H1 (cell line): ENCODE measurements around the gene RALGAPA1. TPM values are rescaled to one million over a fixed set of nuclear protein-coding genes. Genes with fewer than 3 reads are reported as not detected.

Experiments
- CTCF ChIA-PET: fragments of 300-600 bp; sonication (Branson Sonifier 250); formaldehyde crosslinking; loops from one replicate; lab custom pipeline; 2021; ENCODE audit not compliant: partially characterized antibody; lab: Charles Lee
- POLR2A ChIA-PET: fragments of 300-600 bp; sonication (Branson Sonifier 250); formaldehyde crosslinking; loops from one replicate; lab custom pipeline; 2021; ENCODE audit warnings: inconsistent platforms; ENCODE audit not compliant: partially characterized antibody; lab: Charles Lee
- DNase-seq, 2 experiments: peaks; one replicate each; pipeline versions ENCODE4 v3.0.0 to v3.0.0-alpha.2; 2010 to 2022; ENCODE audit warnings: low spot score in 2 of 2, low read depth in 1 of 2, mixed read lengths in 1 of 2
- FAIRE-seq: peaks from 2 replicates; lab custom pipeline; 2011; peaks lifted over from hg19 to GRCh38; lab: Jason Lieb, UNC
- H2AFZ ChIP-seq: 2 replicates; pipeline ENCODE4 v1.8.1; 2012; ENCODE audit warnings: low read length, inconsistent platforms
- H2AK5ac ChIP-seq: 2 replicates; pipeline ENCODE4 v1.6.1; 2013; ENCODE audit warnings: low read depth, low read length
- H2BK120ac ChIP-seq: replicated peaks from 2 replicates; pipeline ENCODE3; 2013; ENCODE audit warnings: low read depth, low read length, inconsistent platforms
- H2BK12ac ChIP-seq: 2 replicates; pipeline ENCODE4 v1.6.1; 2013; ENCODE audit warnings: low read depth, low read length
- H2BK15ac ChIP-seq: 2 replicates; pipeline ENCODE4 v1.6.1; 2013; ENCODE audit warnings: low read length
- H2BK20ac ChIP-seq: 2 replicates; pipeline ENCODE4 v1.6.1; 2013; ENCODE audit warnings: low read length
- H2BK5ac ChIP-seq: 2 replicates; pipeline ENCODE4 v1.6.1; 2013; ENCODE audit warnings: low read depth, low read length
- H3K14ac ChIP-seq: 2 replicates; pipeline ENCODE4 v1.6.1; 2013; ENCODE audit warnings: inconsistent platforms; ENCODE audit not compliant: insufficient read length
- H3K18ac ChIP-seq: 2 replicates; pipeline ENCODE4 v1.6.1; 2013; ENCODE audit warnings: low read length; ENCODE audit errors: extremely low read depth
- H3K23ac ChIP-seq: 2 replicates; pipeline ENCODE4 v1.6.1; 2013; ENCODE audit warnings: inconsistent platforms; ENCODE audit not compliant: insufficient read length
- H3K23me2 ChIP-seq: 2 replicates; pipeline ENCODE4 v1.6.1; 2013; ENCODE audit warnings: low read depth, low read length
- H3K27ac ChIP-seq: 2 replicates; pipeline ENCODE4 v1.6.1; 2011; ENCODE audit warnings: low read depth, low read length, inconsistent platforms
- H3K27me3 ChIP-seq, 4 experiments: replicated peaks in 1 of 4; 1 replicate in 1 of 4; 2 replicates in 3 of 4; pipeline versions ENCODE4 v1.6.1 to v1.8.1; 2011 to 2013; ENCODE audit warnings: low read length in 3 of 4, mild to moderate bottlenecking in 3 of 4, inconsistent platforms in 2 of 4, mixed read lengths in 2 of 4, moderate library complexity in 1 of 4; ENCODE audit not compliant: control insufficient read depth in 3 of 4, insufficient read depth in 3 of 4; ENCODE audit errors: extremely low read depth in 1 of 4
- H3K36me3 ChIP-seq, 4 experiments: 2 replicates each; pipeline versions ENCODE4 v1.6.1 to v1.8.1; 2011 to 2013; ENCODE audit warnings: mild to moderate bottlenecking in 4 of 4, low read length in 3 of 4, moderate library complexity in 2 of 4, control low read depth in 1 of 4, inconsistent platforms in 1 of 4; ENCODE audit not compliant: insufficient read depth in 4 of 4, control insufficient read depth in 2 of 4
- H3K4ac ChIP-seq: replicated peaks from 2 replicates; pipeline ENCODE3; 2013; ENCODE audit warnings: low read length, low read depth, mixed read lengths, inconsistent platforms; ENCODE audit not compliant: insufficient read length
- H3K4me1 ChIP-seq, 4 experiments: replicated peaks in 1 of 4; 1 replicate in 1 of 4; 2 replicates in 3 of 4; pipeline versions ENCODE4 v1.6.1 to v1.8.1; 2011 to 2013; ENCODE audit warnings: low read length in 3 of 4, inconsistent platforms in 2 of 4, mixed read lengths in 1 of 4; ENCODE audit not compliant: insufficient read depth in 4 of 4, control insufficient read depth in 3 of 4
- H3K4me2 ChIP-seq, 2 experiments: 2 replicates each; pipeline versions ENCODE4 v1.6.1 to v1.8.1; 2011 to 2013; ENCODE audit warnings: low read depth in 2 of 2, low read length in 2 of 2, control low read depth in 1 of 2, inconsistent platforms in 1 of 2, mild to moderate bottlenecking in 1 of 2; ENCODE audit not compliant: insufficient read depth in 1 of 2
- H3K4me3 ChIP-seq, 4 experiments: fragments of 200-600, 300-600 bp in 1 of 4; sonication (generic), shearing (Covaris generic), sonication (Bioruptor Twin) in 1 of 4; 2 replicates each; pipeline versions ENCODE4 v1.5.1 to v1.8.1; 2011 to 2016; ENCODE audit warnings: low read length in 4 of 4, low read depth in 3 of 4, control low read depth in 2 of 4, inconsistent platforms in 2 of 4, mild to moderate bottlenecking in 2 of 4, mixed read lengths in 1 of 4, moderate library complexity in 1 of 4; ENCODE audit not compliant: insufficient read depth in 2 of 4; ENCODE audit errors: extremely low read depth in 1 of 4
- H3K56ac ChIP-seq: replicated peaks from 2 replicates; pipeline ENCODE3; 2013; ENCODE audit warnings: low read depth, mild to moderate bottlenecking, mixed read lengths, low read length, inconsistent platforms; ENCODE audit not compliant: insufficient read length
- H3K79me1 ChIP-seq: 2 replicates; pipeline ENCODE4 v1.6.1; 2013; ENCODE audit warnings: low read depth, low read length, control low read depth
- H3K79me2 ChIP-seq, 2 experiments: 2 replicates each; pipeline versions ENCODE4 v1.6.1 to v1.8.1; 2012 to 2013; ENCODE audit warnings: low read length in 2 of 2, mild to moderate bottlenecking in 2 of 2, inconsistent platforms in 1 of 2; ENCODE audit not compliant: insufficient read depth in 2 of 2, control insufficient read depth in 1 of 2
- H3K9ac ChIP-seq, 4 experiments: replicated peaks in 1 of 4; 1 replicate in 1 of 4; 2 replicates in 3 of 4; pipeline versions ENCODE4 v1.6.1 to v1.8.1; 2011 to 2013; ENCODE audit warnings: low read depth in 3 of 4, low read length in 3 of 4, control low read depth in 2 of 4, mild to moderate bottlenecking in 2 of 4, moderate library complexity in 2 of 4, inconsistent platforms in 1 of 4; ENCODE audit errors: extremely low read depth in 1 of 4
- H3K9me3 ChIP-seq, 2 experiments: 2 replicates each; pipeline versions ENCODE4 v1.6.1 to v1.8.1; 2012 to 2013; ENCODE audit warnings: mild to moderate bottlenecking in 2 of 2, moderate library complexity in 2 of 2, control low read depth in 1 of 2, inconsistent platforms in 1 of 2, low read depth in 1 of 2, low read length in 1 of 2, mixed read lengths in 1 of 2; ENCODE audit not compliant: insufficient read depth in 2 of 2
- H4K20me1 ChIP-seq, 2 experiments: replicated peaks in 1 of 2; 2 replicates each; pipeline versions ENCODE3 to v1.8.1; 2011 to 2013; ENCODE audit warnings: inconsistent platforms in 2 of 2, low read length in 2 of 2, mild to moderate bottlenecking in 1 of 2; ENCODE audit not compliant: insufficient read depth in 2 of 2, control insufficient read depth in 1 of 2
- H4K5ac ChIP-seq: 2 replicates; pipeline ENCODE4 v1.6.1; 2013; ENCODE audit warnings: low read length, low read depth, mixed read lengths, inconsistent platforms; ENCODE audit not compliant: insufficient read length
- H4K8ac ChIP-seq: 2 replicates; pipeline ENCODE4 v1.8.0; 2013; ENCODE audit warnings: mild to moderate bottlenecking, moderate library complexity, low read length, inconsistent platforms; ENCODE audit not compliant: insufficient read depth; ENCODE audit errors: extremely low read depth
- H4K91ac ChIP-seq: replicated peaks from 2 replicates; pipeline ENCODE3; 2013; ENCODE audit warnings: low read length, mixed read lengths, inconsistent platforms; ENCODE audit not compliant: insufficient read length
- CREB1 ChIP-seq: IDR thresholded peaks from 2 replicates; pipeline ENCODE4 v1.6.1; 2012; ENCODE audit warnings: inconsistent platforms
- MAFK ChIP-seq: IDR thresholded peaks from 2 replicates; pipeline ENCODE4 v1.6.1; 2012; ENCODE audit warnings: low read depth, mild to moderate bottlenecking, improper control_type of control experiment, low read length
- PHF8 ChIP-seq: fragments of 200-600 bp; sonication (generic); conservative IDR thresholded peaks from 2 replicates; pipeline ENCODE4 v1.7.1; 2012; ENCODE audit warnings: low read depth, mild to moderate bottlenecking, inconsistent platforms, low read length, moderate library complexity
- SRF ChIP-seq: IDR thresholded peaks from 2 replicates; pipeline ENCODE4 v1.6.1; 2011; ENCODE audit warnings: mild to moderate bottlenecking, low read depth, low read length, moderate library complexity
- TCF12 ChIP-seq: IDR thresholded peaks from 2 replicates; pipeline ENCODE4 v1.6.1; 2011; ENCODE audit warnings: low read depth, mild to moderate bottlenecking, low read length
- polyA plus RNA-seq, 7 experiments: library from polyadenylated mRNA; depleted of rRNA in 3 of 7; stranded (reverse) in 5 of 7; unstranded in 2 of 7; fragments of >200 nt in 5 of 7; fragments of 200-250 nt in 2 of 7; gene quantifications; 1 replicate in 5 of 7; 2 replicates in 1 of 7; 4 replicates in 1 of 7; pipeline versions ENCODE4 v1.2.1 to v1.2.3, GENCODE V29; 2011 to 2013; ENCODE audit warnings: missing spikeins in 2 of 7, mixed read lengths in 2 of 7
- total RNA-seq: library from RNA; stranded (reverse); fragmentation: NEBNext Ultra II Directional; extraction: Animal tissue kit (Norgen Biotek cat#: 25700); gene quantifications from 2 replicates; pipeline ENCODE4 v1.2.1, GENCODE V29; 2021
- TF ChIP-seq, protein P1 (sequence below): IDR thresholded peaks from 2 replicates; pipeline ENCODE4 v1.6.1; 2011; ENCODE audit warnings: low read length, improper control_type of control experiment

Gene RALGAPA1
- total and polyA plus RNA-seq, 2 of the 8 experiments (the other 6 are each of a cell fraction or from before 2014, with no cell fraction given), result 4.2 to 26.7 TPM

DNA sequence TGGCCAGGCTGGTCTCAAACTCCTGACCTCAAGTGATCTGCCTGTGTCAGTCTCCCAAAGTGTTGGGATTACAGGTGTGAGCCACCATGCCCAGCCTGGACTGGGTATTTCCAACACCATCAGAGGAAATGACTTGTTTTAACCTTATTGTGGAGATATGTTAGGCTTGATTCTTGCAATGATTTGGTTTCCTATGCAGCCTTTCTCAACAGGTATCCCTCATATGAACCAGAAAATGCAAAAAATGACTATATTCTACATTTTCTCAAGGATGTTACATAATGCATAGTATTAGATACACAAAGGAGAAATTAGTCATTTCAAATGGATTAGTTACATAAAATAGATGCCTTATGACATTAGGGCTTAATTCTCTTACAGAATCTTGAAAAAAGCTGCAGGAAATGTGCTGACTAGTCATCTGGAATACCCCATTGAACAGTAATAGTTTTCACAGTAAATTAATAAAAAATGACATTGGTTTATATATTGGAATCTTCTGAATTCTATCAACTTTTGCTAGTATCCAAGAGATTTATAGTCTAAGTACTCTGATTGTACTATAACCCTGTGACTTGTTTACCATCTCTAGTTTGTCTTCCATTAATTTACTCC is 142.6 kb downstream of the RALGAPA1 start:
- no peak for DNase-seq
- no peaks in the 10 kb centered on the region for H3K79me1 ChIP-seq
- H4K5ac ChIP-seq, result no peak overlapping the region
- H2BK15ac ChIP-seq, result no peak overlapping the region
- H3K9me3 ChIP-seq, result no peaks in the 10 kb centered on the region
- H2BK5ac ChIP-seq, result no peak overlapping the region
- no peak overlapping the region for H2BK20ac ChIP-seq
- no peak overlapping the region for H3K4me3 ChIP-seq
- FAIRE-seq, result no peak
- H3K4me1 ChIP-seq, result no peaks in the 10 kb centered on the region
- no peaks in the 10 kb centered on the region for H4K20me1 ChIP-seq
- no peak overlapping the region for H2BK120ac ChIP-seq
- POLR2A ChIA-PET, result no interaction called here
- no peak overlapping the region for H3K9ac ChIP-seq
- no peak overlapping the region for H3K18ac ChIP-seq
- no peak overlapping the region for H4K91ac ChIP-seq
- H3K56ac ChIP-seq, result no peak overlapping the region
- no peak overlapping the region for H3K27ac ChIP-seq
- no peaks in the 10 kb centered on the region for H3K27me3 ChIP-seq
- H4K8ac ChIP-seq, result no peak overlapping the region
- H3K23me2 ChIP-seq, result no peaks in the 10 kb centered on the region
- no peak overlapping the region for H3K23ac ChIP-seq
- H3K4me2 ChIP-seq, result no peak overlapping the region
- CTCF ChIA-PET, result no interaction called here
- no peak overlapping the region for H2BK12ac ChIP-seq
- no peak overlapping the region for H2AFZ ChIP-seq
- H3K36me3 ChIP-seq, result no peaks in the 10 kb centered on the region
- H2AK5ac ChIP-seq, result no peak overlapping the region
- no peak overlapping the region for H3K4ac ChIP-seq
- H3K79me2 ChIP-seq, result no peaks in the 10 kb centered on the region
- no peak overlapping the region for H3K14ac ChIP-seq
- TF ChIP-seq, protein P1, sequence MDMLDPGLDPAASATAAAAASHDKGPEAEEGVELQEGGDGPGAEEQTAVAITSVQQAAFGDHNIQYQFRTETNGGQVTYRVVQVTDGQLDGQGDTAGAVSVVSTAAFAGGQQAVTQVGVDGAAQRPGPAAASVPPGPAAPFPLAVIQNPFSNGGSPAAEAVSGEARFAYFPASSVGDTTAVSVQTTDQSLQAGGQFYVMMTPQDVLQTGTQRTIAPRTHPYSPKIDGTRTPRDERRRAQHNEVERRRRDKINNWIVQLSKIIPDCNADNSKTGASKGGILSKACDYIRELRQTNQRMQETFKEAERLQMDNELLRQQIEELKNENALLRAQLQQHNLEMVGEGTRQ, result no peak
- TF ChIP-seq TCF12 (no peak), MAFK (no peak), CREB1 (no peak), SRF (no peak), PHF8 (no peak)
